Activated CD4-positive, alpha-beta T cell treated with anti-CD3 and anti-CD28 coated beads, Interleukin-2, amount 50 U/mL, for 16 hours (primary cell): ENCODE data around the gene ZDHHC11B.
"Not testable (repeated sequence)": the region's sequence is repeated elsewhere in the genome, so short reads cannot be mapped to it uniquely, and the experiment has no call there.

Experiments
- DNase-seq: peaks from one replicate; pipeline ENCODE4 v3.0.0-alpha.2; 2020

ZDHHC11B gene

GRCh38 chr5:784428-785177 lies at the start of gene ZDHHC11B:
Gene ZDHHC11B (minus strand): TSS chr5:784729. CDS start chr5:766919, 17,810 bp downstream.
- DNase-seq, result peak; percentile 86

GRCh38 chr5:834013-834412 lies 49.5 kb upstream of the ZDHHC11B start:
- DNase-seq, result not testable (repeated sequence)

GRCh38 chr5:828194-828593 lies 43.7 kb upstream of the ZDHHC11B start:
- not testable (repeated sequence) for DNase-seq

- not testable (repeated sequence) for DNase-seq
Observed at GRCh38 chr5:825544-825943, 41.0 kb upstream of the ZDHHC11B start.

GRCh38 chr5:821504-821903 lies 37.0 kb upstream of the ZDHHC11B start:
- DNase-seq, result no peak

- no peak for DNase-seq
Observed at GRCh38 chr5:820245-820644, 35.7 kb upstream of the ZDHHC11B start.

- no peak for DNase-seq
Observed at GRCh38 chr5:819078-819477, 34.5 kb upstream of the ZDHHC11B start.

GRCh38 chr5:816176-816575 lies 31.6 kb upstream of the ZDHHC11B start:
- DNase-seq, result no peak

GRCh38 chr5:815449-815848 lies 30.9 kb upstream of the ZDHHC11B start:
- no peak for DNase-seq

GRCh38 chr5:813575-813974 lies 29.0 kb upstream of the ZDHHC11B start:
- not testable (repeated sequence) for DNase-seq

- not testable (repeated sequence) for DNase-seq
Observed at GRCh38 chr5:811384-811783, 26.9 kb upstream of the ZDHHC11B start.

GRCh38 chr5:807719-808514 lies 23.4 kb upstream of the ZDHHC11B start:
- not testable (repeated sequence) for DNase-seq

GRCh38 chr5:801472-801871 lies 16.9 kb upstream of the ZDHHC11B start:
- DNase-seq, result no peak

GRCh38 chr5:801055-801454 lies 16.5 kb upstream of the ZDHHC11B start:
- DNase-seq, result not testable (repeated sequence)

GRCh38 chr5:798505-799138 lies 14.1 kb upstream of the ZDHHC11B start:
- not testable (repeated sequence) for DNase-seq

GRCh38 chr5:797986-798385 lies 13.5 kb upstream of the ZDHHC11B start:
- not testable (repeated sequence) for DNase-seq

GRCh38 chr5:795873-796272 lies 11.3 kb upstream of the ZDHHC11B start:
- DNase-seq, result not testable (repeated sequence)

- DNase-seq, result not testable (repeated sequence)
Observed at GRCh38 chr5:794948-795347, 10.4 kb upstream of the ZDHHC11B start.

GRCh38 chr5:788703-789102 lies 4.2 kb upstream of the ZDHHC11B start:
- not testable (repeated sequence) for DNase-seq

GRCh38 chr5:787857-788233 lies 3.3 kb upstream of the ZDHHC11B start:
- DNase-seq, result not testable (repeated sequence)

- DNase-seq, result not testable (repeated sequence)
Observed at GRCh38 chr5:787224-787856, 2.8 kb upstream of the ZDHHC11B start.

GRCh38 chr5:785181-785705 lies 714 bp upstream of the ZDHHC11B start:
- not testable (repeated sequence) for DNase-seq
